Activated CD8-positive, alpha-beta T cell treated with anti-CD3 and anti-CD28 coated beads for 36 hours (primary cell): ENCODE measurements around the gene MORF4L1. TPM values are rescaled to one million over a fixed set of nuclear protein-coding genes. Genes with fewer than 3 reads are reported as not detected.
A peak's percentile ranks its signal among the peaks of the same experiment; 100 is the strongest.

ENCODE experiments used
- ATAC-seq: fragments of 200-7000 bp; cut with Tn5 transposase; one replicate; pipeline ENCODE4 v1.10.0; 2021; ENCODE audit warnings: mild to moderate bottlenecking, moderate library complexity
- CTCF ChIA-PET: fragments of 350-600 bp; sonication (Branson Sonifier 250); formaldehyde crosslinking; loops from one replicate; lab custom pipeline; 2021; ENCODE audit warnings: antibody characterized with exemption; lab: Charles Lee
- POLR2A ChIA-PET: fragments of 350-600 bp; sonication (Branson Sonifier 250); formaldehyde crosslinking; loops from one replicate; lab custom pipeline; 2021; ENCODE audit warnings: antibody characterized with exemption; lab: Charles Lee
- DNase-seq: peaks from one replicate; pipeline ENCODE4 v3.0.0-alpha.2; 2020
- H3K27ac Mint-ChIP-seq: one replicate; pipeline ENCODE4 v1.8.0; 2021; ENCODE audit warnings: mild to moderate bottlenecking, mixed read lengths
- H3K27me3 Mint-ChIP-seq: one replicate; pipeline ENCODE4 v1.8.0; 2021; ENCODE audit warnings: mixed read lengths
- H3K36me3 Mint-ChIP-seq: one replicate; pipeline ENCODE4 v1.8.0; 2021; ENCODE audit warnings: low read depth, mixed read lengths
- H3K4me1 Mint-ChIP-seq: one replicate; pipeline ENCODE4 v1.8.0; 2021; ENCODE audit warnings: low read depth, mixed read lengths
- H3K4me3 Mint-ChIP-seq: one replicate; pipeline ENCODE4 v1.8.0; 2021; ENCODE audit warnings: mild to moderate bottlenecking, moderate library complexity, mixed read lengths
- H3K9me3 Mint-ChIP-seq: one replicate; pipeline ENCODE4 v1.8.0; 2021; ENCODE audit warnings: mixed read lengths
- intact Hi-C: fragments of 100-400 bp; cut with micrococcal nuclease; formaldehyde crosslinking; loops from one replicate; pipeline ENCODE4 v1.10.0; 2022
- total RNA-seq, 2 experiments: library from RNA; stranded (reverse); gene quantifications; one replicate each; pipeline ENCODE4 v1.2.3, GENCODE V29; 2021
- TF ChIP-seq, protein P1 (sequence below): fragments of 200-600 bp; IDR thresholded peaks from one replicate; pipeline ENCODE4 v1.8.0; 2022; ENCODE audit warnings: antibody characterized with exemption, mild to moderate bottlenecking

The MORF4L1 gene
- total RNA-seq, 2 experiments from 2014 or later: 236 to 247 TPM

DNA sequence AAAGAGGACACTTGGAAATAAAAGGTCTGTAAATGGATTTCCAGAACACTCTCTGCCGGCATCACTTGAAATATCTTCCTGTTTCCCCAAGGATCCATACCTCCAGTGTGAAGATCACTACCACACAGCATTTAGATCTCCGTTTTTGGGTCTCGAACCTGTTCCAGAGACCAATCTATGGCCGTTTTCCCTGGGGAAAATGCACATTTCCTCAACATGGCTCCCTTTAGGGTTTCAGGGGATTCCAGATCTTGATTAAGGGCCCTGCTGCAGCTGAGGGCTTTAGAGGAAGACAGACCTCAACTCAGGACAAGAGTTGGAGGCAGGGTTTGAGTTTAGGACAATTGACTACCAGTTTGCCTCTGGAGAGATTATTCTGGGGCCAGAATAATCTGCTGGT, 70.1 kb downstream of the MORF4L1 start:
- Mint-ChIP-seq H3K27me3 (peaks cover 17% of the 10 kb centered on the region), H3K4me3 (no peak overlapping the region), H3K9me3 (no peaks in the 10 kb centered on the region), H3K27ac (no peak overlapping the region), H3K4me1 (peaks cover 17% of the 10 kb centered on the region), H3K36me3 (peaks cover 4% of the 10 kb centered on the region)
- CTCF ChIA-PET: no interaction called here
- no peak for ATAC-seq
- POLR2A ChIA-PET: no interaction called here
- intact Hi-C loops: no loop called here
- DNase-seq: no peak
- TF ChIP-seq, protein P1, sequence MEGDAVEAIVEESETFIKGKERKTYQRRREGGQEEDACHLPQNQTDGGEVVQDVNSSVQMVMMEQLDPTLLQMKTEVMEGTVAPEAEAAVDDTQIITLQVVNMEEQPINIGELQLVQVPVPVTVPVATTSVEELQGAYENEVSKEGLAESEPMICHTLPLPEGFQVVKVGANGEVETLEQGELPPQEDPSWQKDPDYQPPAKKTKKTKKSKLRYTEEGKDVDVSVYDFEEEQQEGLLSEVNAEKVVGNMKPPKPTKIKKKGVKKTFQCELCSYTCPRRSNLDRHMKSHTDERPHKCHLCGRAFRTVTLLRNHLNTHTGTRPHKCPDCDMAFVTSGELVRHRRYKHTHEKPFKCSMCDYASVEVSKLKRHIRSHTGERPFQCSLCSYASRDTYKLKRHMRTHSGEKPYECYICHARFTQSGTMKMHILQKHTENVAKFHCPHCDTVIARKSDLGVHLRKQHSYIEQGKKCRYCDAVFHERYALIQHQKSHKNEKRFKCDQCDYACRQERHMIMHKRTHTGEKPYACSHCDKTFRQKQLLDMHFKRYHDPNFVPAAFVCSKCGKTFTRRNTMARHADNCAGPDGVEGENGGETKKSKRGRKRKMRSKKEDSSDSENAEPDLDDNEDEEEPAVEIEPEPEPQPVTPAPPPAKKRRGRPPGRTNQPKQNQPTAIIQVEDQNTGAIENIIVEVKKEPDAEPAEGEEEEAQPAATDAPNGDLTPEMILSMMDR: no peak

DNA sequence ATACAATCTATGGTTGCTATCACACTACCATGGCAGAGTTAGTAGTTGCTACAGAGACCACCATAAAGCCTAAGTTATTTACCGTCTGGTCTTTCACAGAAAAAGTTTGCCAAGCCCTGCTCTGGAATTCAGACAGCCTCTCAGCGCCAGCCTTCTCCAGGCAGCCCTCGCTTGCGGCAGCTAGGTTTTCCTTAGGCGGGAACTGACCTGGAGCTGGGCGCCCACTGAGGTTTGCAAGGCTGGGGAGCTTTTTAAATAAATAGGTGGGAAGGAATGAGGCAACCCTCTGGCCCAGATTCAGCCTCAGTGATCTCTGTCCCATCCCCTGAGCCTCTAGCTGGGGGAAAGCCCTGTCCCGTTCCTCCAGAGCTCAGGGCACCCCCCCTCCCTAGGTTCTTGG, 71.0 kb downstream of the MORF4L1 start:
- CTCF ChIA-PET: no interaction called here
- peak overlapping the region; percentile 70 for H3K4me3 Mint-ChIP-seq

DNA sequence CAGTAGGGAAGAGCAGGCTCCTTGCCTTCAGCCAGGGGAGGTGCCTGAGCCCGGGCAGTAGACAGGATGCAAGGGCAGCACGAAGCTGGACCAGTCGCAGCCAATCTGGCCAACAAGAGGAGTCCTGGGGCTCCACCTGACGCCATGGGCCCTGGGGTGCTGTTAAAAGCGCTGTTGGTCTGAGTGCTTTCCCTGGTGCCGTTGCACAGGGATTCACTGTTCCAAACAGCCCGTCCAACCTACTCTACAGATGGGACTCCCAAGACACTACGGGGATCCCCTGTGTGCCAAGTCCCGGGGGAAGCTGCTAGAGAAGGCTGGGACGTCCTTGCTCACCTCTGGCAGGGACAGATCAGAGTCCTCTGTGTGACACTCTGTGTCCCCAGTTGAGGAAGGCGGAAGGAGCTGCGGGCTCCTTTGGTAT, 71.5 kb downstream of the MORF4L1 start:
- ChIA-PET POLR2A (interaction anchor here (0.7 kb wide), 1 partner anchor 9 kb away, joined by 3 read pairs; no protein-coding TSS in a partner anchor), CTCF (interaction anchor here (0.7 kb wide), 1 partner anchor 16 kb away, joined by 3 read pairs; no protein-coding TSS in a partner anchor)
- Mint-ChIP-seq H3K9me3 (no peaks in the 10 kb centered on the region), H3K4me3 (peak overlapping the region; percentile 70), H3K36me3 (no peaks in the 10 kb centered on the region), H3K4me1 (peaks cover 5% of the 10 kb centered on the region), H3K27ac (no peak overlapping the region), H3K27me3 (peaks cover 12% of the 10 kb centered on the region)
- TF ChIP-seq, protein P1: no peak
- ATAC-seq: peak; percentile 3
- intact Hi-C loops: no loop called here
- no peak for DNase-seq

More for the DNA sequence above, 71.0 kb downstream of the MORF4L1 start:
- H3K36me3 Mint-ChIP-seq: no peaks in the 10 kb centered on the region
- peaks cover 12% of the 10 kb centered on the region for H3K27me3 Mint-ChIP-seq
- POLR2A ChIA-PET: no interaction called here
- no peak for DNase-seq
- peaks cover 10% of the 10 kb centered on the region for H3K4me1 Mint-ChIP-seq
- intact Hi-C loops: no loop called here
- H3K9me3 Mint-ChIP-seq: no peaks in the 10 kb centered on the region
- H3K27ac Mint-ChIP-seq: no peak overlapping the region
- ATAC-seq: no peak
- TF ChIP-seq, protein P1: no peak

DNA sequence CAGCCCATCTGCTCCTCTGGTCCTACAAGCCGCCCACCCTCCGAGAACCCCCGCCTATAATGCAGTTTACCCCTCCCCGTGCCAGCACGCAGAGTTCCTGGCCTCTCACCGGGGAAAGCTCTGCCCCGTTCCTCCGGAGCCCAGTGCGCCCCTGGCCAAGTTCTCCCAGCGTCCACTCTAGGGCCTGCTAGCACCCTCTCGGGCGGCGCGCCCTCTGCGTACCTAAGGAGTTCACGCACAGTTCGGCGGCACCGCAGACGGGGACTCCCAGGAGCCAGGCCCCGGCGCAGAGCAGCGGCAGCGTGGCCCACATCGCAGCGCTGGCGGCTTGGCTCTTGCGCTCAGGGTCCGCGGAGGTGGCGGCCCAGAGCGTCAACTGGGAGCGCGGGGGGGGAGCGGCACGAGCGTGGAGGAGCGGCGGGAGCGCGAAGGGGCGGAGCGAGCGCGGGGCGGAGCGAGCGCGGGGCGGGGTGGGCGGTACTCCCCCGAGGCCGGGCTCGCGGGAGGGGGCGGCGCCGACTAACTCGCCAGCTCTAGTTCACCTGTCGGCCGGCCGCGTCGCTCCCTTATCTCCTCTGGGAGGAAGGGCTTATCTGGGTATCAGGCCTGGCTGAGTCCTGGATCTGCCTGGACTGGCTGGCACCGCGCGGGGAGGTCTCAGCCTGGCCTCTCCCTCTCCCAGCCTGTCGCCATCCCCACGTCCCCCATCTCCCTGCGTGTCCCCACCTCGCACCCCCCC, 72.1 kb downstream of the MORF4L1 start, which contains the start of gene CTSH:
Gene CTSH (minus strand): TSS at position 378 of the 739 bp plus-strand sequence. CDS start 65 bp downstream, at position 313.
- H3K27me3 Mint-ChIP-seq: peaks cover 12% of the 10 kb centered on the region
- no peaks in the 10 kb centered on the region for H3K9me3 Mint-ChIP-seq
- peaks cover 3% of the 10 kb centered on the region for H3K4me1 Mint-ChIP-seq
- intact Hi-C loops: no loop called here
- H3K27ac Mint-ChIP-seq: no peak within 1 kb of the TSS
- peak; percentile 96 for ATAC-seq
- peak within 1 kb of the TSS; percentile 70 for H3K4me3 Mint-ChIP-seq
- TF ChIP-seq, protein P1: no peak
- CTCF ChIA-PET: interaction anchor here (0.7 kb wide), 1 partner anchor 15 kb away, joined by 3 read pairs; no protein-coding TSS in a partner anchor
- no peaks in the 10 kb centered on the region for H3K36me3 Mint-ChIP-seq
- POLR2A ChIA-PET: interaction anchor here (0.7 kb wide), 1 partner anchor 10 kb away, joined by 3 read pairs; no protein-coding TSS in a partner anchor
- DNase-seq: peak; percentile 76

DNA sequence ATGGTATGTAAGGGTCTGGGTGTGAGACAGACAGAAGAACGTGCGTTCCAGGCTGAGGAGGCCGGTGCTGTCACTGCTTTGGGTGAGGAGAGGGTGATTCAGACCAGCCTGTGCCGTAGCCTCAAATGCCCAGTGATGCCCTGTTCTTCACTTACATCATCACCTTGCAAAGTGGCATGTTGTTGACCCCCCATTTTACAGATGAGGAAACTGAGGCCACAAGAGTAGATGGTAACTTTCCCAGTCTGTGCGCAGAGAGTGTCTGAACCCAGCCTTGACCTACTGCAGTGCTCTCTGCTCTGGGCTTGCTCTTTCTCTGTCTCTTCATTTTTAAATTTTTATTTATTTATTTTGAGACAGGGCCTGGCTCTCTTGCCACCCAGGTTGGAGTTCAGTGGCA, 73.8 kb downstream of the MORF4L1 start:
- Mint-ChIP-seq H3K27me3 (peaks cover 12% of the 10 kb centered on the region), H3K9me3 (no peaks in the 10 kb centered on the region), H3K4me3 (no peak overlapping the region), H3K4me1 (peaks cover 6% of the 10 kb centered on the region), H3K36me3 (no peaks in the 10 kb centered on the region), H3K27ac (no peak overlapping the region)
- CTCF ChIA-PET: no interaction called here
- TF ChIP-seq, protein P1: no peak
- intact Hi-C loops: no loop called here
- ATAC-seq: no peak
- POLR2A ChIA-PET: no interaction called here
- DNase-seq: no peak
